ENCODE data around the gene SHTN1.

- TF ChIP-seq CTCF (conservative IDR thresholded peaks at IDR 0.05 in 1 of 2, IDR thresholded peaks at IDR 0.05 in 1 of 2; ENCODE audit: low read depth in 1 of 2, low read length in 2 of 2) (no peak), EZH2 (IDR thresholded peaks at IDR 0.05; ENCODE audit: low read length, missing control alignments) (no peak)
Measured at GRCh38 chr10:116849248-116850057, 155.5 kb downstream of the SHTN1 start, which contains the start of gene ENO4.

All from fibroblast of lung (primary cell).